ENCODE measurements around the gene MYO5A.
A peak's percentile ranks its signal among the peaks of the same experiment; 100 is the strongest.
"Not testable (repeated sequence)": the region's sequence is repeated elsewhere in the genome, so short reads cannot be mapped to it uniquely, and the experiment has no call there.

Gene MYO5A

GRCh38 chr15:52288986-52289385 lies 239.7 kb downstream of the MYO5A start:
- Histone ChIP-seq H3K9ac (no peak overlapping the region), H3K4me1 (peaks cover 50% of the 10 kb centered on the region), H3K27ac (peak overlapping the region; percentile 63; the same call in 1 of the 2 replicates), H3K9me3 (peaks cover 27% of the 10 kb centered on the region), H3K4me3 (no peak overlapping the region), H3K4me2 (peak overlapping the region; percentile 63), H3K36me3 (peaks cover 34% of the 10 kb centered on the region), H4K20me1 (peaks cover 50% of the 10 kb centered on the region), H3K27me3 (no peaks in the 10 kb centered on the region)
- no peak for TF ChIP-seq Cebpa-rat (IDR thresholded peaks at IDR 0.05)

- Histone ChIP-seq H3K4me3 (no peak overlapping the region), H3K4me1 (peaks cover 43% of the 10 kb centered on the region), H3K27me3 (no peaks in the 10 kb centered on the region), H3K9ac (no peak overlapping the region), H3K36me3 (peaks cover 37% of the 10 kb centered on the region), H3K27ac (0 out of 2 replicates have a peak overlapping the region, but pooled peaks have one; percentile 3), H3K9me3 (peaks cover 27% of the 10 kb centered on the region), H4K20me1 (peaks cover 55% of the 10 kb centered on the region), H3K4me2 (no peak overlapping the region)
- TF ChIP-seq Cebpa-rat (IDR thresholded peaks at IDR 0.05) = no peak
Observed at GRCh38 chr15:52288051-52288942, 240.4 kb downstream of the MYO5A start.

GRCh38 chr15:52287114-52287513 lies 241.6 kb downstream of the MYO5A start:
- H3K4me3 ChIP-seq = no peak overlapping the region
- peaks cover 31% of the 10 kb centered on the region for H3K4me1 ChIP-seq
- peaks cover 27% of the 10 kb centered on the region for H3K9me3 ChIP-seq
- no peaks in the 10 kb centered on the region for H3K27me3 ChIP-seq
- H4K20me1 ChIP-seq = peaks cover 57% of the 10 kb centered on the region
- H3K27ac ChIP-seq = no peak overlapping the region
- no peak for TF ChIP-seq Cebpa-rat (IDR thresholded peaks at IDR 0.05)
- H3K9ac ChIP-seq = no peak overlapping the region
- no peak overlapping the region for H3K4me2 ChIP-seq
- H3K36me3 ChIP-seq = peaks cover 38% of the 10 kb centered on the region

GRCh38 chr15:52285941-52286340 lies 242.7 kb downstream of the MYO5A start:
- Histone ChIP-seq H3K36me3 (peaks cover 47% of the 10 kb centered on the region), H3K9me3 (peaks cover 27% of the 10 kb centered on the region), H4K20me1 (peaks cover 63% of the 10 kb centered on the region), H3K4me1 (peaks cover 20% of the 10 kb centered on the region)
- H3K4me2 ChIP-seq, H3K4me3 ChIP-seq, H3K27ac ChIP-seq, H3K9ac ChIP-seq, H3K27me3 ChIP-seq: not testable (repeated sequence)

- no peaks in the 10 kb centered on the region for H3K27me3 ChIP-seq
- no peak overlapping the region for H3K4me3 ChIP-seq
- peaks cover 65% of the 10 kb centered on the region for H3K36me3 ChIP-seq
- peaks cover 57% of the 10 kb centered on the region for H4K20me1 ChIP-seq
- H3K9ac ChIP-seq = no peak overlapping the region
- peaks cover 2% of the 10 kb centered on the region for H3K4me1 ChIP-seq
- peaks cover 27% of the 10 kb centered on the region for H3K9me3 ChIP-seq
- no peak overlapping the region for H3K4me2 ChIP-seq
- no peak overlapping the region for H3K27ac ChIP-seq
- TF ChIP-seq Cebpa-rat (IDR thresholded peaks at IDR 0.05) = no peak
Observed at GRCh38 chr15:52284164-52284563, 244.5 kb downstream of the MYO5A start.

- Histone ChIP-seq H3K4me2 (no peak overlapping the region), H3K4me3 (no peak overlapping the region), H3K9me3 (peaks cover 22% of the 10 kb centered on the region), H3K27me3 (no peaks in the 10 kb centered on the region), H3K36me3 (peaks cover 68% of the 10 kb centered on the region), H3K27ac (no peak overlapping the region), H3K4me1 (no peaks in the 10 kb centered on the region), H3K9ac (no peak overlapping the region), H4K20me1 (peaks cover 51% of the 10 kb centered on the region)
- TF ChIP-seq Cebpa-rat (IDR thresholded peaks at IDR 0.05) = no peak
Observed at GRCh38 chr15:52283281-52283680, 245.4 kb downstream of the MYO5A start.

- no peak overlapping the region for H3K4me2 ChIP-seq
- no peak for TF ChIP-seq Cebpa-rat (IDR thresholded peaks at IDR 0.05)
- no peak overlapping the region for H3K9ac ChIP-seq
- H3K27me3 ChIP-seq = no peaks in the 10 kb centered on the region
- H3K9me3 ChIP-seq = peaks cover 14% of the 10 kb centered on the region; the same call in 1 of the 2 replicates
- H4K20me1 ChIP-seq = peaks cover 44% of the 10 kb centered on the region
- peaks cover 68% of the 10 kb centered on the region for H3K36me3 ChIP-seq
- no peak overlapping the region for H3K4me3 ChIP-seq
- H3K4me1 ChIP-seq = no peaks in the 10 kb centered on the region
- H3K27ac ChIP-seq = no peak overlapping the region
Observed at GRCh38 chr15:52282418-52282817, 246.3 kb downstream of the MYO5A start.

GRCh38 chr15:52281085-52282035 lies 247.3 kb downstream of the MYO5A start:
- Histone ChIP-seq H3K9ac (no peak overlapping the region), H3K27me3 (no peaks in the 10 kb centered on the region), H3K36me3 (peaks cover 72% of the 10 kb centered on the region), H4K20me1 (peaks cover 46% of the 10 kb centered on the region), H3K4me1 (no peaks in the 10 kb centered on the region), H3K4me2 (no peak overlapping the region), H3K4me3 (no peak overlapping the region), H3K27ac (no peak overlapping the region), H3K9me3 (peaks cover 8% of the 10 kb centered on the region; the same call in 1 of the 2 replicates)
- no peak for TF ChIP-seq Cebpa-rat (IDR thresholded peaks at IDR 0.05)

- Histone ChIP-seq H3K4me2 (no peak overlapping the region), H3K9ac (no peak overlapping the region), H3K4me3 (no peak overlapping the region), H3K4me1 (no peaks in the 10 kb centered on the region), H3K9me3 (peaks cover 2% of the 10 kb centered on the region; the same call in 1 of the 2 replicates), H3K36me3 (peaks cover 80% of the 10 kb centered on the region), H4K20me1 (peaks cover 54% of the 10 kb centered on the region), H3K27me3 (no peaks in the 10 kb centered on the region), H3K27ac (no peak overlapping the region)
- TF ChIP-seq Cebpa-rat (IDR thresholded peaks at IDR 0.05) = no peak
Observed at GRCh38 chr15:52280326-52281084, 248.2 kb downstream of the MYO5A start.

All from BLaER1 (cell line).